ENCODE measurements around the gene LDLRAD4.

The LDLRAD4 gene

DNA sequence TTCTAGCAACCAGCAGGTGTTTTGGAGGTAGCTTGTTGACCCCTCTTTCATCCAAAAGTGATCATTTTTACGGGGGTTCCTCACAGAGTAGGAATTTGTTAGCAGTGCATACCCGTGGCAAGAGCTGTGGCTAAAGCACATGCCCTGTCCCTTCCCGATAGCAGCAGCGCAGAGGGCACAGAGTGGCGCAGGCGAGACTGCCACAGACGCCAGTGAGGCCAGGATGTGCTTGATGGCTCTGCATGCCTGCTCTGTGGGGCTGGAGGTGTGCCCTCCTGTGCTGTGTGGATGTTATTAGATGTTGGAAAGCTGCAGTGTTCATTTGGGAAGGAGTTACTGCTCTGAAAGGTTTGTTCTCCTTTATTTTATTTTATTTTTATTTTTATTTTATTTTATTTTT is 354.2 kb downstream of the LDLRAD4 start:
- H3K4me3 ChIP-seq (ENCODE audit: low read length) = no peak overlapping the region
- no peak overlapping the region for H3K27ac ChIP-seq (ENCODE audit: low read length)
- H3K4me1 ChIP-seq (ENCODE audit: control insufficient read depth, insufficient read depth, low read length) = no peaks in the 10 kb centered on the region
- no peaks in the 10 kb centered on the region for H3K36me3 ChIP-seq (ENCODE audit: control insufficient read depth, insufficient read depth, low read length)
- DNase-seq (ENCODE audit: low read depth, low spot score) = no peak
- no CpG with 5 or more reads among the region's 7 CpGs for WGBS (ENCODE audit: insufficient coverage, insufficient read length)
- no peaks in the 10 kb centered on the region for H3K9me3 ChIP-seq (ENCODE audit: control insufficient read depth, insufficient read depth, low read length)
- H3K27me3 ChIP-seq (ENCODE audit: control insufficient read depth, insufficient read depth, low read length) = no peaks in the 10 kb centered on the region

DNA sequence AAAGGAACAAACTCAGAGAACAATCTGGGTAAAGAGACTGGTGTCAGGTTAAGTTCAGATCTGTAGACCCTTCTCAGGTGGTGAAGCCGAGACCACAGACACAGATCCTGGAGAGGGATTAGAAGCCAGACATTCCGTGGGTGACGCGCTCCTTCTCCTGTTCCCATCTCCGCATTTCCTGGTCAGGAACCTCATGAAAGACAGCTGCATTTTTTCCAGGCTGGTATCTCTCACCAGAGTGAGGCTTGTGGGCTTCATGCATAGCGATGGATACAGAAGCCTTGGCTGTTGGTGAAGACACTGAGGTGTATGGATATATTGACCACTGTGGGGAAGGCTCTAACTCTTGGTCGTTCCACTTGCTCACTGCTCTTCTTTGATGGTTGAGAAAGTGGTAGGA is 355.2 kb downstream of the LDLRAD4 start:
- H3K4me1 ChIP-seq (ENCODE audit: control insufficient read depth, insufficient read depth, low read length) = no peaks in the 10 kb centered on the region
- WGBS (ENCODE audit: insufficient coverage, insufficient read length) = no CpG with 5 or more reads among the region's 7 CpGs
- no peaks in the 10 kb centered on the region for H3K36me3 ChIP-seq (ENCODE audit: control insufficient read depth, insufficient read depth, low read length)
- no peak for DNase-seq (ENCODE audit: low read depth, low spot score)
- H3K4me3 ChIP-seq (ENCODE audit: low read length) = no peak overlapping the region
- H3K27me3 ChIP-seq (ENCODE audit: control insufficient read depth, insufficient read depth, low read length) = no peaks in the 10 kb centered on the region
- H3K9me3 ChIP-seq (ENCODE audit: control insufficient read depth, insufficient read depth, low read length) = no peaks in the 10 kb centered on the region
- no peak overlapping the region for H3K27ac ChIP-seq (ENCODE audit: low read length)

DNA sequence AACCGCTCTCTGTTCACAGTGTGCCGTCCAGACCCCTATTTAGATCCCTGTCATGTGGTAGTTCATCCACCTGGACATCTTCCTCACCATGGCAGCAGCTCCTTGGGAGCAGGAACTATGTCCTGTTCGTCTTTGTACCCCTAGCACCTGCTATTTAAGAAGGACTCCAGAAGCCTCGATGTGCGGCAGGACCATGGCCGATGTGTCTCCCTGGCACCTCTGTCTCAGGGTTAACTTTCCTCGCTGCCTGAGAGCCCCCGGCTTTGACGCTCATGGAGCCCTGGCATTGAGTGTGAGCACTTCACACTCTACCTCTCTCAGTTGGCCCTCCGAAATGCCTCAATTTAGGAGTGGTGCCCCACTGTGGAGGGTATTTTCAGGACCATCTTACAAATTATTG is 355.8 kb downstream of the LDLRAD4 start:
- no peaks in the 10 kb centered on the region for H3K27me3 ChIP-seq (ENCODE audit: control insufficient read depth, insufficient read depth, low read length)
- H3K27ac ChIP-seq (ENCODE audit: low read length) = no peak overlapping the region
- no peak overlapping the region for H3K4me3 ChIP-seq (ENCODE audit: low read length)
- H3K9me3 ChIP-seq (ENCODE audit: control insufficient read depth, insufficient read depth, low read length) = no peaks in the 10 kb centered on the region
- no peak for DNase-seq (ENCODE audit: low read depth, low spot score)
- H3K36me3 ChIP-seq (ENCODE audit: control insufficient read depth, insufficient read depth, low read length) = no peaks in the 10 kb centered on the region
- H3K4me1 ChIP-seq (ENCODE audit: control insufficient read depth, insufficient read depth, low read length) = no peaks in the 10 kb centered on the region
- no CpG with 5 or more reads among the region's 10 CpGs for WGBS (ENCODE audit: insufficient coverage, insufficient read length)

DNA sequence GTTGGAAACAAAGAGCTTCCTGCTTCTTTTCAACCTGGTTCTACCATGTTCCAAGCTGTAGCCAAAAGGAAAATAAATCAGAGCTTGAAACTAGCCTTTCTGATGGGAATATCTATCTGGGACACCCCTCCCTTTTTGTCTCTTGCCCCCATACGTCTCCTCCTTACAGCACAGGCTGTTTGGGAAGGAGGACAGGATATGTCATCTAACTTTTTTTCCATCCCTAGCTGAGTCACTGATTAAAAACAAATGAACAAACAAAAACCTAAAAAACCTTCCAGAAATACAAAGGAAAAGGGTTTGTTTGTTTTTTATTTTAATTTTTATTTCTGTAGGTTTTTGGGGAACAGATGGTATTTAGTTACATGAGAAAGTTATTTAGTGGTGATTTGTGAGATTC is 356.2 kb downstream of the LDLRAD4 start:
- Histone ChIP-seq H3K9me3 (ENCODE audit: control insufficient read depth, insufficient read depth, low read length) (no peaks in the 10 kb centered on the region), H3K27me3 (ENCODE audit: control insufficient read depth, insufficient read depth, low read length) (no peaks in the 10 kb centered on the region), H3K36me3 (ENCODE audit: control insufficient read depth, insufficient read depth, low read length) (no peaks in the 10 kb centered on the region), H3K4me3 (ENCODE audit: low read length) (no peak overlapping the region), H3K4me1 (ENCODE audit: control insufficient read depth, insufficient read depth, low read length) (no peaks in the 10 kb centered on the region), H3K27ac (ENCODE audit: low read length) (no peak overlapping the region)
- DNase-seq (ENCODE audit: low read depth, low spot score) = no peak
- WGBS (ENCODE audit: insufficient coverage, insufficient read length) = no CpG with 5 or more reads among the region's 1 CpG

DNA sequence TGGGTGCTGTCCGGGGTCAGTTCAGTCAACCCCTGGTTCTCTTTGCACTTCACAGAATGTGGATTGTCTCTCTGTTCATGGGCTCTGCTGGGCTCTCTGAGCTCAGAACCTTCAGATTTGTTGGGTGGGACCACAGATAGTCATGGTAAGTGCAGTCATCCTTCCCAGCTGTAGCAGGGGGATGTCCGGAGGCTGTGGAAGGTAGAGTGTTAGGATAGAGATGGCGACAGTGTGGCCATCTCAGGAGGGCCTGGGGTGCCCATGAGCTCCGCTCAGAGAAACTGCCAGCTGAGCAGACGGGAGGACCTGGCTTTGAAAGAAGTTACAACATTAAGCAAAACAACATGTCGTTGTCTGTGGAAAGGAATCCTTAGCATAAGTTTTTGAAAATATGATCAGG is 358.0 kb downstream of the LDLRAD4 start:
- no CpG with 5 or more reads among the region's 6 CpGs for WGBS (ENCODE audit: insufficient coverage, insufficient read length)
- H3K27ac ChIP-seq (ENCODE audit: low read length) = no peak overlapping the region
- H3K4me3 ChIP-seq (ENCODE audit: low read length) = no peak overlapping the region
- no peak for DNase-seq (ENCODE audit: low read depth, low spot score)
- H3K36me3 ChIP-seq (ENCODE audit: control insufficient read depth, insufficient read depth, low read length) = no peaks in the 10 kb centered on the region
- H3K4me1 ChIP-seq (ENCODE audit: control insufficient read depth, insufficient read depth, low read length) = no peaks in the 10 kb centered on the region
- H3K27me3 ChIP-seq (ENCODE audit: control insufficient read depth, insufficient read depth, low read length) = no peaks in the 10 kb centered on the region
- no peaks in the 10 kb centered on the region for H3K9me3 ChIP-seq (ENCODE audit: control insufficient read depth, insufficient read depth, low read length)

DNA sequence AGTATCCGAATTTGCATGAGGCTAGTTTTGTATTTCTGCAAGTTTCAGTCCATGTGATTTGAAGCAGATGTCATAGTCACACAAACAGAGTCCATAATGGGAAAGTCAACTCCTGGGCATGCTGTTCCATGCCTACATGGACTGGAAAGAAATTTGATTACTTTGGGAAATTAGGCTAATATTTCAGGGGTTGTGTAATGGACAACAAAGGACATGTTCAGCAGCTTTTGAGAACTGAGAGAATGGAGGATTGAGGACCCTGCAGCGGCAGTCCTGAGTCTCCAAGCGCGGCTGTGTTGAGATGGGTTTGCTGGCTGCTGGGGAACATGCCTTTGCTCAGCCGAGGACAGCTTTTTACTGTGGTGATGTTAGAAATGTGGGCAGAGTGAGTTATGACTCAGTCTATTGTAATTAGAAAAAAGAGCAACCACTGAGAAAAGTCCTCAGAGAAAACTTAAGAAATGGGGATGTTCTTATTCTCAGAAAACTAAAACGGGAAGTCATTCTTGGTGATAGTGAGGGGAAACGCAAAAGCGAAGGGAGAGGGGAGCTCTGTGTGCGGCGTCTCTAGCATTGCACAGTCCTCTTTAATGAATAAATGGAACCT is 358.6 kb downstream of the LDLRAD4 start:
- WGBS (ENCODE audit: insufficient coverage, insufficient read length) = no CpG with 5 or more reads among the region's 10 CpGs
- H3K4me3 ChIP-seq (ENCODE audit: low read length) = no peak overlapping the region
- DNase-seq (ENCODE audit: low read depth, low spot score) = no peak

DNA sequence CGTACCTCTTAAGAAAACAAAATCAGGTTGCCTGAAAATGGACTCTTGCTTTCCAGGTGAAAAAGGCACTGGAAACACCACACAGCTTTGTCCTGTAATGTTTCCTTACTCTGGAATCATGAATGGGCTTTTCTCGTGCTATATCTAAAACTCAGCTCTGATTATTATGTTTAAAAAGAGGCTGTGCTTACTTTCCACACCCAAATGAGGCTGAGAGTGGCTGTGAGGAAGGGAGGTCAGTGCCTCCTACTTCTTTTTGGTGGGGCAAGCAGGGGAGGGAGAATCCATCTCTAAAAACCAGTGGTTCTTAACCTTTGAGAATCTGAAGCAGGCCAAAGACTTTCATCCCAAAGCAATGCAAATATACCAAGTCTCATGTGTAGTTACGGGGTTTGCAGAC is 359.2 kb downstream of the LDLRAD4 start:
- Histone ChIP-seq H3K27me3 (ENCODE audit: control insufficient read depth, insufficient read depth, low read length) (no peaks in the 10 kb centered on the region), H3K4me3 (ENCODE audit: low read length) (no peak overlapping the region), H3K9me3 (ENCODE audit: control insufficient read depth, insufficient read depth, low read length) (no peaks in the 10 kb centered on the region), H3K4me1 (ENCODE audit: control insufficient read depth, insufficient read depth, low read length) (no peaks in the 10 kb centered on the region), H3K36me3 (ENCODE audit: control insufficient read depth, insufficient read depth, low read length) (no peaks in the 10 kb centered on the region), H3K27ac (ENCODE audit: low read length) (no peak overlapping the region)
- WGBS (ENCODE audit: insufficient coverage, insufficient read length) = no CpG with 5 or more reads among the region's 3 CpGs
- DNase-seq (ENCODE audit: low read depth, low spot score) = no peak

More for the DNA sequence above, 358.6 kb downstream of the LDLRAD4 start:
- Histone ChIP-seq H3K9me3 (ENCODE audit: control insufficient read depth, insufficient read depth, low read length) (no peaks in the 10 kb centered on the region), H3K27ac (ENCODE audit: low read length) (no peak overlapping the region), H3K4me1 (ENCODE audit: control insufficient read depth, insufficient read depth, low read length) (no peaks in the 10 kb centered on the region), H3K36me3 (ENCODE audit: control insufficient read depth, insufficient read depth, low read length) (no peaks in the 10 kb centered on the region), H3K27me3 (ENCODE audit: control insufficient read depth, insufficient read depth, low read length) (no peaks in the 10 kb centered on the region)

DNA sequence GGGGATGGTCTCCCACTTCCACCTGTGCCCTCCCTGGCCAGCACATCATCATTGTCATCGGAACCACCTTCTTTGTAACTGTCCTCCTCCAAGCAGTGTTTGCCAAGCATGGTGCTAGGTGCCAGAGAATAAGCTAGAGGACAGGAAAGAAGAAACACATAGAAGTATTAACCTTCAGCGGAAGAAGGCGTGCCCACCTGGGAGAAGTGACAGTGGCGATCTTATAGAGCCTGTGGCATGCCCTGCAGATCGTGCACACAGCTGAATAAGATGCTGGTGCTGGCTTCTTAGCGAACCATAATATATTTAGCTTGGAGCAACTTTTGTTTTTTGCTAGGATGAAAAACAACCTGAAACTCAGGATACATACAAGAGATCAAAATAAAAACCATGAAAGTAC is 359.8 kb downstream of the LDLRAD4 start:
- no peaks in the 10 kb centered on the region for H3K9me3 ChIP-seq (ENCODE audit: control insufficient read depth, insufficient read depth, low read length)

DNA sequence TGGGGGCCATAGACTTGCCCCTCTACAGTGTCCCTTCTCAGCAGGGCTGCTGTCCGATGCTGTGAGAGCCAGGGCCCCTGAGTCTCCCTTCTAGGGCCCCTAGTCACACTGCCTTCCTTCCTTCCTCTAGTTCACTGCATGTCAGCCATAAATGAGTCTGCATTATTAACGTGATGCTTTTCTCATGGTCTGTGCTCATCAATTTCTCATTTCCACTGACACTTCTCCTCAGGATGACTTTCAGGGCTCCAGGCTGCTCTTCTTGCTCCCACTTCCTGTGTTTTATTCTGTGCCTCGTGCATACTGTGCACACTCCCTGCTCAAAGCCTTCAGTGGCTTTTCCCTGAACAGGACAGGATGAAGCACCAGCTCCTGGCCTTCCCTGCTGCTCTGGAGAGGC is 361.3 kb downstream of the LDLRAD4 start:
- Histone ChIP-seq H3K4me1 (ENCODE audit: control insufficient read depth, insufficient read depth, low read length) (no peaks in the 10 kb centered on the region), H3K27ac (ENCODE audit: low read length) (no peak overlapping the region), H3K9me3 (ENCODE audit: control insufficient read depth, insufficient read depth, low read length) (no peaks in the 10 kb centered on the region), H3K27me3 (ENCODE audit: control insufficient read depth, insufficient read depth, low read length) (no peaks in the 10 kb centered on the region), H3K36me3 (ENCODE audit: control insufficient read depth, insufficient read depth, low read length) (no peaks in the 10 kb centered on the region), H3K4me3 (ENCODE audit: low read length) (no peak overlapping the region)
- DNase-seq (ENCODE audit: low read depth, low spot score) = no peak
- WGBS (ENCODE audit: insufficient coverage, insufficient read length) = no CpG with 5 or more reads among the region's 3 CpGs

More for the DNA sequence above, 359.8 kb downstream of the LDLRAD4 start:
- Histone ChIP-seq H3K4me1 (ENCODE audit: control insufficient read depth, insufficient read depth, low read length) (no peaks in the 10 kb centered on the region), H3K27ac (ENCODE audit: low read length) (no peak overlapping the region), H3K36me3 (ENCODE audit: control insufficient read depth, insufficient read depth, low read length) (no peaks in the 10 kb centered on the region), H3K27me3 (ENCODE audit: control insufficient read depth, insufficient read depth, low read length) (no peaks in the 10 kb centered on the region), H3K4me3 (ENCODE audit: low read length) (no peak overlapping the region)
- no peak for DNase-seq (ENCODE audit: low read depth, low spot score)
- WGBS (ENCODE audit: insufficient coverage, insufficient read length) = no CpG with 5 or more reads among the region's 6 CpGs

DNA sequence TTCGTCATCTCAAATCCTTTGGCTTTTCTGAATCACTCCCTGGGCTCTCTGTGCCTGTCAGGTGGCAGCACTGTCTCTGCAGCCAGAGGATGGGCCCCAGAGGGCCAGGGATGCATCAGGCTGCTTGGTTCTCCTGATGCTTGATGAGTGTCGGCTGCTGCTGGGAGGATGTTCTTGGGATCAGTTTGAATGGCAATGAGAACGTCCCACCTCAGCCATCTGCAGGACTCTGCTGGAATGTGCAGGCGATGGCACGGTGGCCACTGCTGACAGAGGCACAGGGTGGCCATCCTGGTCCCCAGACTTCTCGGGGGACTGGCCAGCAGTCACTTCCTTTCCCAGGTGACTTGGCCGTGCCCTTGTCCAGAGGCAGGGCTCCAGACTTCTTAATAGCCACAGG is 361.8 kb downstream of the LDLRAD4 start:
- DNase-seq (ENCODE audit: low read depth, low spot score) = no peak
- H3K36me3 ChIP-seq (ENCODE audit: control insufficient read depth, insufficient read depth, low read length) = no peaks in the 10 kb centered on the region
- H3K9me3 ChIP-seq (ENCODE audit: control insufficient read depth, insufficient read depth, low read length) = no peaks in the 10 kb centered on the region
- no peak overlapping the region for H3K27ac ChIP-seq (ENCODE audit: low read length)
- no peaks in the 10 kb centered on the region for H3K27me3 ChIP-seq (ENCODE audit: control insufficient read depth, insufficient read depth, low read length)
- H3K4me1 ChIP-seq (ENCODE audit: control insufficient read depth, insufficient read depth, low read length) = no peaks in the 10 kb centered on the region
- H3K4me3 ChIP-seq (ENCODE audit: low read length) = no peak overlapping the region
- WGBS (ENCODE audit: insufficient coverage, insufficient read length) = no CpG with 5 or more reads among the region's 7 CpGs

DNA sequence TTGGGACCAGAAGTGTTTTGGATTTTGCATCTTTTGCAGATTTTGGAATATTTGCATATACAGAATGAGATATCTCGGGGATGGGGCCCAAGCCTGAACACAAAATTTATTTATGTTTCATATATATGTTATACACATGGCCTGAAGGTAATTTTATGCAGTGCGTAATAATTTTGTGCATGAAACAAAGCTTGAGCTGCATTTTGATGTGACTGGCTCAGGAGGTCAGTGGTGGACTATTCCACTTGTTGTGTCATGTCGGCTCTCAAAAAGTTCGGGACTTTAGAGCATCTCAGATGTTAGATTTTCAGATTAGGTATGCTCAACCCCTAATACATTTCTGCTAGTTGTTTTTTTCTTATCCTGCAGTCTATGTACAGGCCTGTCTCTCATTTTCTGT is 362.4 kb downstream of the LDLRAD4 start:
- Histone ChIP-seq H3K27ac (ENCODE audit: low read length) (no peak overlapping the region), H3K36me3 (ENCODE audit: control insufficient read depth, insufficient read depth, low read length) (no peaks in the 10 kb centered on the region), H3K4me1 (ENCODE audit: control insufficient read depth, insufficient read depth, low read length) (no peaks in the 10 kb centered on the region), H3K27me3 (ENCODE audit: control insufficient read depth, insufficient read depth, low read length) (no peaks in the 10 kb centered on the region), H3K9me3 (ENCODE audit: control insufficient read depth, insufficient read depth, low read length) (no peaks in the 10 kb centered on the region), H3K4me3 (ENCODE audit: low read length) (no peak overlapping the region)
- WGBS (ENCODE audit: insufficient coverage, insufficient read length) = no CpG with 5 or more reads among the region's 4 CpGs
- DNase-seq (ENCODE audit: low read depth, low spot score) = no peak
